ENCODE data around the gene NUP205.

Gene NUP205

GRCh38 chr7:135557455-135558336 is at the start of gene NUP205:
NUP205 (plus strand) TSS chr7:135557917; CDS start chr7:135557945, 28 bp downstream.
- H3K27me3 ChIP-seq (ENCODE audit: control insufficient read depth in 1 of 2, insufficient read depth in 2 of 2, low read length in 2 of 2), result no peaks in the 10 kb centered on the region
- H3K9ac ChIP-seq (ENCODE audit: low read depth in 1 of 2, low read length in 2 of 2), result peak within 1 kb of the TSS; percentile 91 to 94
- H3K27ac ChIP-seq (ENCODE audit: low read depth, low read length), result peak within 1 kb of the TSS; percentile 88
- H3K4me3 ChIP-seq (ENCODE audit: low read depth in 1 of 2, low read length in 2 of 2), result peak within 1 kb of the TSS; percentile 87 to 96
- no peaks in the 10 kb centered on the region for H3K36me3 ChIP-seq (ENCODE audit: control insufficient read depth in 1 of 2, insufficient read depth in 2 of 2, low read length in 2 of 2)
- peaks cover 4 to 7% of the 10 kb centered on the region in 2 donors for H3K4me1 ChIP-seq (ENCODE audit: control insufficient read depth in 1 of 2, insufficient read depth in 2 of 2, low read length in 2 of 2)
- H3K9me3 ChIP-seq (ENCODE audit: control insufficient read depth in 1 of 2, low read length in 2 of 2), result no peaks in the 10 kb centered on the region

- Histone ChIP-seq H3K4me1 (ENCODE audit: control insufficient read depth in 1 of 2, insufficient read depth in 2 of 2, low read length in 2 of 2) (peaks cover 8 to 18% of the 10 kb centered on the region in 2 donors), H3K27ac (ENCODE audit: low read depth, low read length) (peak overlapping the region; percentile 71), H3K36me3 (ENCODE audit: control insufficient read depth in 1 of 2, insufficient read depth in 2 of 2, low read length in 2 of 2) (no peaks in the 10 kb centered on the region), H3K4me3 (ENCODE audit: low read depth in 1 of 2, low read length in 2 of 2) (peak overlapping the region; percentile 84 to 95), H3K9ac (ENCODE audit: low read depth in 1 of 2, low read length in 2 of 2) (peak overlapping the region; percentile 67 to 82), H3K9me3 (ENCODE audit: control insufficient read depth in 1 of 2, low read length in 2 of 2) (no peaks in the 10 kb centered on the region), H3K27me3 (ENCODE audit: control insufficient read depth in 1 of 2, insufficient read depth in 2 of 2, low read length in 2 of 2) (no peaks in the 10 kb centered on the region)
These were observed 48.7 kb upstream of the NUP205 start for GRCh38 chr7:135508883-135509588.

- no peaks in the 10 kb centered on the region for H3K36me3 ChIP-seq (ENCODE audit: control insufficient read depth in 1 of 2, insufficient read depth in 2 of 2, low read length in 2 of 2)
- peak overlapping the region; percentile 67 to 82 for H3K9ac ChIP-seq (ENCODE audit: low read depth in 1 of 2, low read length in 2 of 2)
- H3K9me3 ChIP-seq (ENCODE audit: control insufficient read depth in 1 of 2, low read length in 2 of 2), result no peaks in the 10 kb centered on the region
- H3K27me3 ChIP-seq (ENCODE audit: control insufficient read depth in 1 of 2, insufficient read depth in 2 of 2, low read length in 2 of 2), result no peaks in the 10 kb centered on the region
- peak overlapping the region; percentile 84 to 95 for H3K4me3 ChIP-seq (ENCODE audit: low read depth in 1 of 2, low read length in 2 of 2)
- H3K27ac ChIP-seq (ENCODE audit: low read depth, low read length), result peak overlapping the region; percentile 71
- H3K4me1 ChIP-seq (ENCODE audit: control insufficient read depth in 1 of 2, insufficient read depth in 2 of 2, low read length in 2 of 2), result peaks cover 8 to 18% of the 10 kb centered on the region in 2 donors
These were observed 48.2 kb upstream of the NUP205 start for GRCh38 chr7:135509589-135509838.

GRCh38 chr7:135509839-135510591 is 47.7 kb upstream of the NUP205 start, which contains the start of gene CNOT4:
CNOT4 (minus strand) TSS chr7:135510102; CDS start chr7:135438331, 71,771 bp downstream.
- Histone ChIP-seq H3K9ac (ENCODE audit: low read depth in 1 of 2, low read length in 2 of 2) (peak within 1 kb of the TSS; percentile 67 to 82), H3K36me3 (ENCODE audit: control insufficient read depth in 1 of 2, insufficient read depth in 2 of 2, low read length in 2 of 2) (no peaks in the 10 kb centered on the region)

GRCh38 chr7:135510592-135511183 is 47.0 kb upstream of the NUP205 start:
- Histone ChIP-seq H3K4me3 (ENCODE audit: low read depth in 1 of 2, low read length in 2 of 2) (peak overlapping the region; percentile 84 to 95), H3K9me3 (ENCODE audit: control insufficient read depth in 1 of 2, low read length in 2 of 2) (no peaks in the 10 kb centered on the region), H3K36me3 (ENCODE audit: control insufficient read depth in 1 of 2, insufficient read depth in 2 of 2, low read length in 2 of 2) (no peaks in the 10 kb centered on the region), H3K4me1 (ENCODE audit: control insufficient read depth in 1 of 2, insufficient read depth in 2 of 2, low read length in 2 of 2) (peaks cover 8 to 18% of the 10 kb centered on the region in 2 donors), H3K9ac (ENCODE audit: low read depth in 1 of 2, low read length in 2 of 2) (peak overlapping the region; percentile 40 to 48), H3K27ac (ENCODE audit: low read depth, low read length) (no peak overlapping the region), H3K27me3 (ENCODE audit: control insufficient read depth in 1 of 2, insufficient read depth in 2 of 2, low read length in 2 of 2) (no peaks in the 10 kb centered on the region)

More at GRCh38 chr7:135509839-135510591, 47.7 kb upstream of the NUP205 start, which contains the start of gene CNOT4:
- Histone ChIP-seq H3K9me3 (ENCODE audit: control insufficient read depth in 1 of 2, low read length in 2 of 2) (no peaks in the 10 kb centered on the region), H3K4me1 (ENCODE audit: control insufficient read depth in 1 of 2, insufficient read depth in 2 of 2, low read length in 2 of 2) (peaks cover 8 to 18% of the 10 kb centered on the region in 2 donors), H3K27me3 (ENCODE audit: control insufficient read depth in 1 of 2, insufficient read depth in 2 of 2, low read length in 2 of 2) (no peaks in the 10 kb centered on the region), H3K27ac (ENCODE audit: low read depth, low read length) (peak within 1 kb of the TSS; percentile 71), H3K4me3 (ENCODE audit: low read depth in 1 of 2, low read length in 2 of 2) (peak within 1 kb of the TSS; percentile 84 to 95)

GRCh38 chr7:135512135-135512887 is 45.4 kb upstream of the NUP205 start:
- no peak overlapping the region for H3K9ac ChIP-seq (ENCODE audit: low read depth in 1 of 2, low read length in 2 of 2)
- H3K4me3 ChIP-seq (ENCODE audit: low read depth in 1 of 2, low read length in 2 of 2), result no peak overlapping the region
- H3K36me3 ChIP-seq (ENCODE audit: control insufficient read depth in 1 of 2, insufficient read depth in 2 of 2, low read length in 2 of 2), result no peaks in the 10 kb centered on the region
- H3K4me1 ChIP-seq (ENCODE audit: control insufficient read depth in 1 of 2, insufficient read depth in 2 of 2, low read length in 2 of 2), result peaks cover 8 to 18% of the 10 kb centered on the region in 2 donors
- no peak overlapping the region for H3K27ac ChIP-seq (ENCODE audit: low read depth, low read length)
- no peaks in the 10 kb centered on the region for H3K9me3 ChIP-seq (ENCODE audit: control insufficient read depth in 1 of 2, low read length in 2 of 2)
- no peaks in the 10 kb centered on the region for H3K27me3 ChIP-seq (ENCODE audit: control insufficient read depth in 1 of 2, insufficient read depth in 2 of 2, low read length in 2 of 2)

GRCh38 chr7:135514856-135515255 is 42.9 kb upstream of the NUP205 start:
- no peak overlapping the region for H3K4me3 ChIP-seq (ENCODE audit: low read depth in 1 of 2, low read length in 2 of 2)
- peaks cover 0 to 7% of the 10 kb centered on the region in 2 donors for H3K4me1 ChIP-seq (ENCODE audit: control insufficient read depth in 1 of 2, insufficient read depth in 2 of 2, low read length in 2 of 2)
- H3K27ac ChIP-seq (ENCODE audit: low read depth, low read length), result no peak overlapping the region
- no peak overlapping the region for H3K9ac ChIP-seq (ENCODE audit: low read depth in 1 of 2, low read length in 2 of 2)
- no peaks in the 10 kb centered on the region for H3K36me3 ChIP-seq (ENCODE audit: control insufficient read depth in 1 of 2, insufficient read depth in 2 of 2, low read length in 2 of 2)
- H3K9me3 ChIP-seq (ENCODE audit: control insufficient read depth in 1 of 2, low read length in 2 of 2), result no peaks in the 10 kb centered on the region
- no peaks in the 10 kb centered on the region for H3K27me3 ChIP-seq (ENCODE audit: control insufficient read depth in 1 of 2, insufficient read depth in 2 of 2, low read length in 2 of 2)

- Histone ChIP-seq H3K36me3 (ENCODE audit: control insufficient read depth in 1 of 2, insufficient read depth in 2 of 2, low read length in 2 of 2) (no peaks in the 10 kb centered on the region), H3K4me3 (ENCODE audit: low read depth in 1 of 2, low read length in 2 of 2) (no peak overlapping the region), H3K4me1 (ENCODE audit: control insufficient read depth in 1 of 2, insufficient read depth in 2 of 2, low read length in 2 of 2) (no peaks in the 10 kb centered on the region), H3K27ac (ENCODE audit: low read depth, low read length) (no peak overlapping the region), H3K27me3 (ENCODE audit: control insufficient read depth in 1 of 2, insufficient read depth in 2 of 2, low read length in 2 of 2) (no peaks in the 10 kb centered on the region), H3K9ac (ENCODE audit: low read depth in 1 of 2, low read length in 2 of 2) (no peak overlapping the region), H3K9me3 (ENCODE audit: control insufficient read depth in 1 of 2, low read length in 2 of 2) (no peaks in the 10 kb centered on the region)
These were observed 40.7 kb upstream of the NUP205 start for GRCh38 chr7:135517060-135517459.

GRCh38 chr7:135518748-135519147 is 39.0 kb upstream of the NUP205 start:
- H3K9me3 ChIP-seq (ENCODE audit: control insufficient read depth in 1 of 2, low read length in 2 of 2), result no peaks in the 10 kb centered on the region
- no peak overlapping the region for H3K4me3 ChIP-seq (ENCODE audit: low read depth in 1 of 2, low read length in 2 of 2)
- H3K9ac ChIP-seq (ENCODE audit: low read depth in 1 of 2, low read length in 2 of 2), result no peak overlapping the region
- H3K4me1 ChIP-seq (ENCODE audit: control insufficient read depth in 1 of 2, insufficient read depth in 2 of 2, low read length in 2 of 2), result no peaks in the 10 kb centered on the region
- no peaks in the 10 kb centered on the region for H3K27me3 ChIP-seq (ENCODE audit: control insufficient read depth in 1 of 2, insufficient read depth in 2 of 2, low read length in 2 of 2)
- H3K36me3 ChIP-seq (ENCODE audit: control insufficient read depth in 1 of 2, insufficient read depth in 2 of 2, low read length in 2 of 2), result no peaks in the 10 kb centered on the region
- no peak overlapping the region for H3K27ac ChIP-seq (ENCODE audit: low read depth, low read length)

Measured in duodenal mucosa (tissue), 2 donors.